ENCODE measurements around the gene STRN3. TPM values are rescaled to one million over a fixed set of nuclear protein-coding genes. Genes with fewer than 3 reads are reported as not detected.

STRN3 gene
- total and polyA plus RNA-seq, 10 of the 15 experiments (the other 5 are each of a cell fraction or from before 2014, with no cell fraction given), result 7.8 to 27.9 (median 14.1) TPM

DNA sequence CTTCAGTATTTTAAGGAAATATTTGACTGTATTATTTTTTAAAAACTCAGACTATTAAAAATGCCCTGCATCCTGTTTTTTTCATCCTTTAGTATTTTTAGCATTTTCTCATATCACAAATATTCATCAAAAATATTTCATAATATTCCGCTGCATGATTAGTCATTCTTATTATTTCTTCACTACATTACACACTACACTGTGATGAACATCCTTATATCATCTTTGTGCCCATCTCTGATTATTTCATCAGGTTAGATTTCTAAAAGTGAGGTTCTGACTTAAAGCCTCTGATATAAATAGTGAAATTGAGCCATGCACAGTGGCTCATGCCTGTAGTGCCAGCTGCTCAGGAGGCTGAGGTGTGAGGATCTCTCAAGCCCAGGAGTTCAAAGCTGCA, 143.7 kb downstream of the STRN3 start (continued):
- TF ChIP-seq, protein P1, sequence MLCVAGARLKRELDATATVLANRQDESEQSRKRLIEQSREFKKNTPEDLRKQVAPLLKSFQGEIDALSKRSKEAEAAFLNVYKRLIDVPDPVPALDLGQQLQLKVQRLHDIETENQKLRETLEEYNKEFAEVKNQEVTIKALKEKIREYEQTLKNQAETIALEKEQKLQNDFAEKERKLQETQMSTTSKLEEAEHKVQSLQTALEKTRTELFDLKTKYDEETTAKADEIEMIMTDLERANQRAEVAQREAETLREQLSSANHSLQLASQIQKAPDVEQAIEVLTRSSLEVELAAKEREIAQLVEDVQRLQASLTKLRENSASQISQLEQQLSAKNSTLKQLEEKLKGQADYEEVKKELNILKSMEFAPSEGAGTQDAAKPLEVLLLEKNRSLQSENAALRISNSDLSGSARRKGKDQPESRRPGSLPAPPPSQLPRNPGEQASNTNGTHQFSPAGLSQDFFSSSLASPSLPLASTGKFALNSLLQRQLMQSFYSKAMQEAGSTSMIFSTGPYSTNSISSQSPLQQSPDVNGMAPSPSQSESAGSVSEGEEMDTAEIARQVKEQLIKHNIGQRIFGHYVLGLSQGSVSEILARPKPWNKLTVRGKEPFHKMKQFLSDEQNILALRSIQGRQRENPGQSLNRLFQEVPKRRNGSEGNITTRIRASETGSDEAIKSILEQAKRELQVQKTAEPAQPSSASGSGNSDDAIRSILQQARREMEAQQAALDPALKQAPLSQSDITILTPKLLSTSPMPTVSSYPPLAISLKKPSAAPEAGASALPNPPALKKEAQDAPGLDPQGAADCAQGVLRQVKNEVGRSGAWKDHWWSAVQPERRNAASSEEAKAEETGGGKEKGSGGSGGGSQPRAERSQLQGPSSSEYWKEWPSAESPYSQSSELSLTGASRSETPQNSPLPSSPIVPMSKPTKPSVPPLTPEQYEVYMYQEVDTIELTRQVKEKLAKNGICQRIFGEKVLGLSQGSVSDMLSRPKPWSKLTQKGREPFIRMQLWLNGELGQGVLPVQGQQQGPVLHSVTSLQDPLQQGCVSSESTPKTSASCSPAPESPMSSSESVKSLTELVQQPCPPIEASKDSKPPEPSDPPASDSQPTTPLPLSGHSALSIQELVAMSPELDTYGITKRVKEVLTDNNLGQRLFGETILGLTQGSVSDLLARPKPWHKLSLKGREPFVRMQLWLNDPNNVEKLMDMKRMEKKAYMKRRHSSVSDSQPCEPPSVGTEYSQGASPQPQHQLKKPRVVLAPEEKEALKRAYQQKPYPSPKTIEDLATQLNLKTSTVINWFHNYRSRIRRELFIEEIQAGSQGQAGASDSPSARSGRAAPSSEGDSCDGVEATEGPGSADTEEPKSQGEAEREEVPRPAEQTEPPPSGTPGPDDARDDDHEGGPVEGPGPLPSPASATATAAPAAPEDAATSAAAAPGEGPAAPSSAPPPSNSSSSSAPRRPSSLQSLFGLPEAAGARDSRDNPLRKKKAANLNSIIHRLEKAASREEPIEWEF (IDR thresholded peaks at IDR 0.05; ENCODE audit: insufficient replicate concordance, low read depth, low read length), result no peak
- TF ChIP-seq POLR2AphosphoS5 (IDR thresholded peaks at IDR 0.05; ENCODE audit: low read length), result no peak
- TF ChIP-seq SMAD1 (IDR thresholded peaks at IDR 0.05; ENCODE audit: low read depth, partially characterized antibody), result no peak

DNA sequence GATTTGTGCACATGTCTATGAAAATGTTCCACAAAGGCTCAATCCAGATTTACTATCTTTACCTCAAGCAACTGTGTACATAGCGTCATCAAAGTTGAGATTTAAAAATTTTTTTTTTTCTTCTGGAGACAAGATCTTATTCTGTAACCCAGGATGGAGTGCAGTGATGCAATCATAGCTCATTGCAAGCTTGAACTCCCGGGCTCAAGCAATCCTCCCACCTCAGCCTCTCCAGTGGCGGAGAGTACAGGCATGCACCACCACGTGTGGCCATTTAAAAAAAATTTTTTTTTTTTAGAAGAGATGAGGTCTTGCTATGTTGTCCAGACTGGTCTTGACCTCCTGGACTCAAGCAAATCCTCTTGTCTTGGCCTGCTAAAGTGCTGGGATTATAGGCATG, 149.5 kb downstream of the STRN3 start:
- Histone ChIP-seq H4K20me1 (ENCODE audit: control insufficient read depth, insufficient read depth) (no peaks in the 10 kb centered on the region), H3K4me3 (no peak overlapping the region), H3K9me3 (replicated peaks; ENCODE audit: control insufficient read depth, insufficient read depth, low read length) (no peaks in the 10 kb centered on the region), H3K27ac (ENCODE audit: control insufficient read depth, insufficient read depth) (no peak overlapping the region), H3K79me2 (ENCODE audit: control insufficient read depth, insufficient read depth, low read length) (no peaks in the 10 kb centered on the region), H3K27me3 (replicated peaks in 1 of 2; ENCODE audit: control insufficient read depth in 2 of 2, insufficient read depth in 2 of 2, low read length in 1 of 2) (peaks cover 2 to 6% of the 10 kb centered on the region in 2 experiments; a peak in 2 of 4 replicates), H3K4me2 (ENCODE audit: control insufficient read depth, insufficient read depth) (no peak overlapping the region), H3K4me1 (ENCODE audit: control insufficient read depth, insufficient read depth, low read length) (peaks cover 11% of the 10 kb centered on the region), H3K36me3 (ENCODE audit: control insufficient read depth in 2 of 2, insufficient read depth in 2 of 2, low read length in 1 of 2) (no peaks in the 10 kb centered on the region), H2AFZ (ENCODE audit: control insufficient read depth, low read depth, low read length) (no peak overlapping the region), H3K9ac (ENCODE audit: control insufficient read depth, insufficient read depth, low read length) (no peak overlapping the region)
- TF ChIP-seq RFX5 (IDR thresholded peaks at IDR 0.05; ENCODE audit: low read depth, low read length), result no peak
- POLR2A ChIA-PET, result no interaction called here
- RAD21 ChIA-PET (ENCODE audit: unreplicated experiment), result no interaction called here
- SMC1A ChIA-PET (ENCODE audit: uncharacterized antibody, unreplicated experiment), result no interaction called here
- DNase-seq (ENCODE audit: low read depth, low spot score) (no peak), FAIRE-seq (no peak), ATAC-seq (no peak)
- in situ Hi-C loops (cut with MboI), result no loop called here
- WGBS (ENCODE audit: insufficient coverage, insufficient replicate concordance, low lambda C conversion rate, missing lambda C conversion rate), result 82% methylated on average over 4 of the region's 4 CpGs
- CTCF ChIA-PET, result no interaction called here
- intact Hi-C loops (cut with micrococcal nuclease; ENCODE audit: unreplicated experiment), result no loop called here
- no TSS peak for BruUV-seq (replicated peaks)
